Suprapubic skin (tissue), 4 donors: Measurements from ENCODE around the gene C19orf25.

ENCODE experiments used
- POLR2A ChIP-seq, 2 donors: fragments of 450-650 bp; IDR thresholded peaks; one replicate each; pipeline ENCODE4 v1.6.1; 2017; ENCODE audit warnings: antibody characterized with exemption in 2 of 2, mild to moderate bottlenecking in 2 of 2, moderate library complexity in 2 of 2
- POLR2AphosphoS5 ChIP-seq, 3 donors: sonication (generic); formaldehyde crosslinking; IDR thresholded peaks; one replicate each; pipeline ENCODE4 v1.6.1; 2017; ENCODE audit warnings: antibody characterized with exemption in 3 of 3
- TF ChIP-seq, protein P1 (sequence below), 2 donors: fragments of 200-600 bp in 1 of 2; fragments of 450-650 bp in 1 of 2; sonication (generic) in 1 of 2; IDR thresholded peaks; one replicate each; pipeline ENCODE4 v1.5.1; 2016 to 2019; ENCODE audit warnings: antibody characterized with exemption in 2 of 2, mild to moderate bottlenecking in 1 of 2, moderate library complexity in 1 of 2

DNA sequence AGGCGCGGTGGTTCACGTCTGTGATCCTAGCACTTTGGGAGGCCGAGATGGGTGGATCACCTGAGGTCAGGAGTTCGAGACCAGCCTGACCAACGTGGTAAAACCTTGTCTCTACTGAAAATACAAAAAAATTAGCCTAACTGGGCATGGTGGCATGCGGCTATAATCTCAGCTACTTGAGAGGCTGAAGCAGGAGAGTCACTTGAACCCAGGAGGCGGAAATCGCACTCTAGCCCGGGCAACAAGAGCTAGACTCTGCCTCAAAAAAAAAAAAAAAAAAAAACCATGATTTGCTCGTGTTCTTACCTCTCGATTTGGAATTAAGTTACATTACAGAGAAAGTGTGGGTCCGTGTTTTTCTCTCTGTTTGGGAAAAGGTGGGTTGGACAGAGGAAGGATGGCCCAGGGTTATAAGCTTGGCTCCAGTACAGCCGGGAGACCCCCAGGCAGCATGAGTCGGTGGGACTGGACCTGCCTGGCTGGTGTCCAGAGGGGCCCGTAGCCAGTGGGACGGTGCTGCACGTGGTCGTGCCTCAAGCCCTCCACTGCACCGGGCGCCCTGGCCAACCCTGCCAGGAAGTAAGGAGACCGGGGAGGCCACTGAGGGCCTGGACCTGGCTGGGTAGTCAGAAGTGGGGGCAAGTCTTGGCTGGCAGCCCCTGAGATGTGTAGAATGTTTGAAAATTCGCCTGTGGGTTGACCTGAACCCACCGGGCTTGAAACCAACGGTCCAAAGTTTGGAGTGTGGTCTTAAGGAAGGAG lies 37.2 kb downstream of the C19orf25 start:
- TF ChIP-seq POLR2AphosphoS5 (IDR thresholded peaks at IDR 0.05) (no peak), POLR2A (IDR thresholded peaks at IDR 0.05) (no peak)
- TF ChIP-seq, protein P1, sequence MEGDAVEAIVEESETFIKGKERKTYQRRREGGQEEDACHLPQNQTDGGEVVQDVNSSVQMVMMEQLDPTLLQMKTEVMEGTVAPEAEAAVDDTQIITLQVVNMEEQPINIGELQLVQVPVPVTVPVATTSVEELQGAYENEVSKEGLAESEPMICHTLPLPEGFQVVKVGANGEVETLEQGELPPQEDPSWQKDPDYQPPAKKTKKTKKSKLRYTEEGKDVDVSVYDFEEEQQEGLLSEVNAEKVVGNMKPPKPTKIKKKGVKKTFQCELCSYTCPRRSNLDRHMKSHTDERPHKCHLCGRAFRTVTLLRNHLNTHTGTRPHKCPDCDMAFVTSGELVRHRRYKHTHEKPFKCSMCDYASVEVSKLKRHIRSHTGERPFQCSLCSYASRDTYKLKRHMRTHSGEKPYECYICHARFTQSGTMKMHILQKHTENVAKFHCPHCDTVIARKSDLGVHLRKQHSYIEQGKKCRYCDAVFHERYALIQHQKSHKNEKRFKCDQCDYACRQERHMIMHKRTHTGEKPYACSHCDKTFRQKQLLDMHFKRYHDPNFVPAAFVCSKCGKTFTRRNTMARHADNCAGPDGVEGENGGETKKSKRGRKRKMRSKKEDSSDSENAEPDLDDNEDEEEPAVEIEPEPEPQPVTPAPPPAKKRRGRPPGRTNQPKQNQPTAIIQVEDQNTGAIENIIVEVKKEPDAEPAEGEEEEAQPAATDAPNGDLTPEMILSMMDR (IDR thresholded peaks at IDR 0.05), result no peak
